AG08396 (cell line): ENCODE results near the gene PLBD2.

ENCODE experiments used
- DNase-seq: peaks from one replicate; pipeline ENCODE4 v3.0.0; 2012; ENCODE audit warnings: low spot score, mixed read lengths

PLBD2 gene

GRCh38 chr12:113370923-113371682 is 12.7 kb downstream of the PLBD2 start:
- no peak for DNase-seq

- no peak for DNase-seq
Measured at GRCh38 chr12:113371808-113372207, 13.4 kb downstream of the PLBD2 start.

- no peak for DNase-seq
Measured at GRCh38 chr12:113372371-113372770, 14.0 kb downstream of the PLBD2 start.

GRCh38 chr12:113373440-113373839 is 15.1 kb downstream of the PLBD2 start:
- no peak for DNase-seq

GRCh38 chr12:113373969-113374368 is 15.6 kb downstream of the PLBD2 start:
- no peak for DNase-seq

- no peak for DNase-seq
Measured at GRCh38 chr12:113374823-113375428, 16.5 kb downstream of the PLBD2 start.

GRCh38 chr12:113378291-113378690 is 19.9 kb downstream of the PLBD2 start:
- DNase-seq = no peak

- DNase-seq = no peak
Measured at GRCh38 chr12:113381220-113381619, 22.8 kb downstream of the PLBD2 start.

GRCh38 chr12:113382206-113382605 is 23.8 kb downstream of the PLBD2 start:
- DNase-seq = no peak

GRCh38 chr12:113384778-113385177 is 26.4 kb downstream of the PLBD2 start:
- no peak for DNase-seq

GRCh38 chr12:113385282-113385882 is 27.0 kb downstream of the PLBD2 start:
- no peak for DNase-seq

GRCh38 chr12:113386866-113387566 is 28.6 kb downstream of the PLBD2 start:
- DNase-seq = no peak

GRCh38 chr12:113387631-113388030 is 29.2 kb downstream of the PLBD2 start:
- DNase-seq = no peak

- no peak for DNase-seq
Measured at GRCh38 chr12:113388351-113388750, 30.0 kb downstream of the PLBD2 start.

- DNase-seq = no peak
Measured at GRCh38 chr12:113390064-113391043, 32.0 kb downstream of the PLBD2 start.

GRCh38 chr12:113391145-113391544 is 32.8 kb downstream of the PLBD2 start:
- DNase-seq = no peak

GRCh38 chr12:113391650-113392337 is 33.4 kb downstream of the PLBD2 start:
- no peak for DNase-seq

GRCh38 chr12:113392520-113392919 is 34.1 kb downstream of the PLBD2 start:
- no peak for DNase-seq

- DNase-seq = peak; percentile 54
Measured at GRCh38 chr12:113392988-113393579, 34.7 kb downstream of the PLBD2 start.

- DNase-seq = no peak
Measured at GRCh38 chr12:113393749-113394148, 35.4 kb downstream of the PLBD2 start.
